T-helper 2 cell treated with Interferon-gamma antibody and Interleukin-4, amounts not matched to agents 5 μg/mL and 100 μg/mL, for 36 hours (primary cell): ENCODE data around the gene SFMBT1.

Experiments used
- DNase-seq: peaks from one replicate; pipeline ENCODE4 v3.0.0; 2021; ENCODE audit warnings: low spot score
- H3K27ac Mint-ChIP-seq: one replicate; pipeline ENCODE4 v1.8.0; 2021; ENCODE audit warnings: mild to moderate bottlenecking, mixed read lengths
- H3K27me3 Mint-ChIP-seq: one replicate; pipeline ENCODE4 v1.8.0; 2021; ENCODE audit warnings: low read depth, mixed read lengths
- H3K36me3 Mint-ChIP-seq: one replicate; pipeline ENCODE4 v1.8.0; 2021; ENCODE audit warnings: low read depth, mixed read lengths
- H3K4me1 Mint-ChIP-seq: one replicate; pipeline ENCODE4 v1.8.0; 2021; ENCODE audit warnings: low read depth, mixed read lengths
- H3K4me3 Mint-ChIP-seq: one replicate; pipeline ENCODE4 v1.8.0; 2022; ENCODE audit warnings: mild to moderate bottlenecking, moderate library complexity, mixed read lengths
- H3K9me3 Mint-ChIP-seq: one replicate; pipeline ENCODE4 v1.8.0; 2021; ENCODE audit warnings: mixed read lengths

The SFMBT1 gene

GRCh38 chr3:52892625-52893311, 153.1 kb downstream of the SFMBT1 start:
- Mint-ChIP-seq H3K4me3 (peak overlapping the region; percentile 78), H3K27me3 (no peaks in the 10 kb centered on the region), H3K27ac (peak overlapping the region; percentile 83), H3K4me1 (peaks cover 47% of the 10 kb centered on the region), H3K36me3 (peaks cover 18% of the 10 kb centered on the region), H3K9me3 (no peaks in the 10 kb centered on the region)
- no peak for DNase-seq

GRCh38 chr3:52892290-52892624, 153.6 kb downstream of the SFMBT1 start:
- Mint-ChIP-seq H3K27ac (peak overlapping the region; percentile 29), H3K4me3 (peak overlapping the region; percentile 78), H3K36me3 (peaks cover 18% of the 10 kb centered on the region), H3K9me3 (no peaks in the 10 kb centered on the region), H3K4me1 (peaks cover 47% of the 10 kb centered on the region), H3K27me3 (no peaks in the 10 kb centered on the region)
- DNase-seq: no peak

GRCh38 chr3:52891615-52892081, 154.2 kb downstream of the SFMBT1 start:
- peaks cover 18% of the 10 kb centered on the region for H3K36me3 Mint-ChIP-seq
- no peak overlapping the region for H3K4me3 Mint-ChIP-seq
- H3K27me3 Mint-ChIP-seq: no peaks in the 10 kb centered on the region
- H3K4me1 Mint-ChIP-seq: peaks cover 45% of the 10 kb centered on the region
- H3K9me3 Mint-ChIP-seq: no peaks in the 10 kb centered on the region
- no peak overlapping the region for H3K27ac Mint-ChIP-seq
- no peak for DNase-seq

- DNase-seq: peak; percentile 22
- Mint-ChIP-seq H3K27ac (no peak overlapping the region), H3K4me3 (no peak overlapping the region), H3K36me3 (peaks cover 18% of the 10 kb centered on the region), H3K4me1 (peaks cover 40% of the 10 kb centered on the region), H3K9me3 (no peaks in the 10 kb centered on the region), H3K27me3 (no peaks in the 10 kb centered on the region)
Measured at GRCh38 chr3:52891164-52891563, 154.7 kb downstream of the SFMBT1 start.

GRCh38 chr3:52890735-52891134, 155.1 kb downstream of the SFMBT1 start:
- peak overlapping the region; percentile 24 for H3K27ac Mint-ChIP-seq
- peaks cover 36% of the 10 kb centered on the region for H3K4me1 Mint-ChIP-seq
- no peak for DNase-seq

GRCh38 chr3:52889901-52890300, 156.0 kb downstream of the SFMBT1 start:
- H3K27ac Mint-ChIP-seq: no peak overlapping the region
- peaks cover 29% of the 10 kb centered on the region for H3K4me1 Mint-ChIP-seq
- H3K4me3 Mint-ChIP-seq: no peak overlapping the region
- no peaks in the 10 kb centered on the region for H3K27me3 Mint-ChIP-seq
- no peak for DNase-seq
- peaks cover 23% of the 10 kb centered on the region for H3K36me3 Mint-ChIP-seq
- peaks cover 5% of the 10 kb centered on the region for H3K9me3 Mint-ChIP-seq

More at GRCh38 chr3:52890735-52891134, 155.1 kb downstream of the SFMBT1 start:
- H3K9me3 Mint-ChIP-seq: no peaks in the 10 kb centered on the region
- peaks cover 19% of the 10 kb centered on the region for H3K36me3 Mint-ChIP-seq
- H3K4me3 Mint-ChIP-seq: no peak overlapping the region
- H3K27me3 Mint-ChIP-seq: no peaks in the 10 kb centered on the region

- Mint-ChIP-seq H3K4me1 (peaks cover 9% of the 10 kb centered on the region), H3K27ac (no peak overlapping the region), H3K36me3 (peaks cover 18% of the 10 kb centered on the region), H3K27me3 (no peaks in the 10 kb centered on the region), H3K4me3 (no peak overlapping the region), H3K9me3 (peaks cover 9% of the 10 kb centered on the region)
- no peak for DNase-seq
Measured at GRCh38 chr3:52887166-52887565, 158.7 kb downstream of the SFMBT1 start.

GRCh38 chr3:52886049-52886730, 159.7 kb downstream of the SFMBT1 start:
- H3K27ac Mint-ChIP-seq: no peak overlapping the region
- peaks cover 18% of the 10 kb centered on the region for H3K36me3 Mint-ChIP-seq
- peaks cover 9% of the 10 kb centered on the region for H3K9me3 Mint-ChIP-seq
- peaks cover 5% of the 10 kb centered on the region for H3K4me1 Mint-ChIP-seq
- H3K4me3 Mint-ChIP-seq: no peak overlapping the region
- no peaks in the 10 kb centered on the region for H3K27me3 Mint-ChIP-seq
- no peak for DNase-seq

- DNase-seq: no peak
- Mint-ChIP-seq H3K27me3 (no peaks in the 10 kb centered on the region), H3K4me1 (peaks cover 7% of the 10 kb centered on the region), H3K27ac (no peak overlapping the region), H3K4me3 (no peak overlapping the region), H3K36me3 (peaks cover 13% of the 10 kb centered on the region), H3K9me3 (peaks cover 9% of the 10 kb centered on the region)
Measured at GRCh38 chr3:52882377-52882776, 163.5 kb downstream of the SFMBT1 start.

- H3K4me3 Mint-ChIP-seq: no peak overlapping the region
- H3K27me3 Mint-ChIP-seq: no peaks in the 10 kb centered on the region
- peaks cover 7% of the 10 kb centered on the region for H3K4me1 Mint-ChIP-seq
- H3K27ac Mint-ChIP-seq: no peak overlapping the region
- peaks cover 9% of the 10 kb centered on the region for H3K9me3 Mint-ChIP-seq
- peaks cover 13% of the 10 kb centered on the region for H3K36me3 Mint-ChIP-seq
- no peak for DNase-seq
Measured at GRCh38 chr3:52881871-52882270, 164.0 kb downstream of the SFMBT1 start.

- no peak overlapping the region for H3K4me3 Mint-ChIP-seq
- H3K9me3 Mint-ChIP-seq: peaks cover 9% of the 10 kb centered on the region
- peaks cover 7% of the 10 kb centered on the region for H3K4me1 Mint-ChIP-seq
- no peaks in the 10 kb centered on the region for H3K27me3 Mint-ChIP-seq
- H3K27ac Mint-ChIP-seq: no peak overlapping the region
- H3K36me3 Mint-ChIP-seq: peaks cover 10% of the 10 kb centered on the region
- DNase-seq: no peak
Measured at GRCh38 chr3:52880474-52880873, 165.4 kb downstream of the SFMBT1 start.

- H3K36me3 Mint-ChIP-seq: peaks cover 6% of the 10 kb centered on the region
Measured at GRCh38 chr3:52880047-52880446, 165.8 kb downstream of the SFMBT1 start.

GRCh38 chr3:52879581-52879980, 166.3 kb downstream of the SFMBT1 start:
- DNase-seq: no peak
- no peaks in the 10 kb centered on the region for H3K27me3 Mint-ChIP-seq
- no peak overlapping the region for H3K27ac Mint-ChIP-seq
- H3K36me3 Mint-ChIP-seq: peaks cover 1% of the 10 kb centered on the region
- no peak overlapping the region for H3K4me3 Mint-ChIP-seq
- H3K4me1 Mint-ChIP-seq: peaks cover 14% of the 10 kb centered on the region
- H3K9me3 Mint-ChIP-seq: peaks cover under 1% of the 10 kb centered on the region

More at GRCh38 chr3:52880047-52880446, 165.8 kb downstream of the SFMBT1 start:
- H3K4me3 Mint-ChIP-seq: no peak overlapping the region
- H3K27ac Mint-ChIP-seq: no peak overlapping the region
- H3K4me1 Mint-ChIP-seq: peaks cover 10% of the 10 kb centered on the region
- H3K27me3 Mint-ChIP-seq: no peaks in the 10 kb centered on the region
- no peak for DNase-seq
- peaks cover 6% of the 10 kb centered on the region for H3K9me3 Mint-ChIP-seq

- H3K36me3 Mint-ChIP-seq: no peaks in the 10 kb centered on the region
- H3K27me3 Mint-ChIP-seq: no peaks in the 10 kb centered on the region
- H3K4me1 Mint-ChIP-seq: peaks cover 18% of the 10 kb centered on the region
- no peaks in the 10 kb centered on the region for H3K9me3 Mint-ChIP-seq
- H3K27ac Mint-ChIP-seq: no peak overlapping the region
- no peak for DNase-seq
- H3K4me3 Mint-ChIP-seq: no peak overlapping the region
Measured at GRCh38 chr3:52879090-52879489, 166.8 kb downstream of the SFMBT1 start.
